PFSK-1 (cell line): ENCODE results near the gene UGT2A3.

Experiments used
- FOXP2 ChIP-seq: optimal IDR thresholded peaks from 2 replicates; pipeline ENCODE3; 2011; ENCODE audit warnings: borderline replicate concordance, control low read depth, inconsistent platforms; ENCODE audit not compliant: insufficient read depth; ENCODE audit errors: extremely low read length, extremely low read depth
- POLR2AphosphoS5 ChIP-seq: IDR thresholded peaks from 2 replicates; pipeline ENCODE4 v1.6.1; 2012; ENCODE audit warnings: low read depth, mild to moderate bottlenecking, control low read depth, low read length, moderate library complexity
- REST ChIP-seq, 2 experiments: IDR thresholded peaks; 2 replicates each; pipeline versions ENCODE4 v1.6.1 to v1.8.0; 2011 to 2012; ENCODE audit warnings: low read depth in 2 of 2, low read length in 2 of 2, control low read depth in 1 of 2, inconsistent platforms in 1 of 2, mild to moderate bottlenecking in 1 of 2, moderate library complexity in 1 of 2; ENCODE audit not compliant: insufficient read depth in 1 of 2
- SIN3A ChIP-seq: IDR thresholded peaks from 2 replicates; pipeline ENCODE4 v1.6.1; 2012; ENCODE audit warnings: mild to moderate bottlenecking, low read length, moderate library complexity, borderline replicate concordance; ENCODE audit not compliant: insufficient read depth
- TAF1 ChIP-seq: IDR thresholded peaks from 2 replicates; pipeline ENCODE4 v1.6.1; 2012; ENCODE audit warnings: low read length, control low read depth, borderline replicate concordance; ENCODE audit not compliant: insufficient read depth

The UGT2A3 gene

DNA sequence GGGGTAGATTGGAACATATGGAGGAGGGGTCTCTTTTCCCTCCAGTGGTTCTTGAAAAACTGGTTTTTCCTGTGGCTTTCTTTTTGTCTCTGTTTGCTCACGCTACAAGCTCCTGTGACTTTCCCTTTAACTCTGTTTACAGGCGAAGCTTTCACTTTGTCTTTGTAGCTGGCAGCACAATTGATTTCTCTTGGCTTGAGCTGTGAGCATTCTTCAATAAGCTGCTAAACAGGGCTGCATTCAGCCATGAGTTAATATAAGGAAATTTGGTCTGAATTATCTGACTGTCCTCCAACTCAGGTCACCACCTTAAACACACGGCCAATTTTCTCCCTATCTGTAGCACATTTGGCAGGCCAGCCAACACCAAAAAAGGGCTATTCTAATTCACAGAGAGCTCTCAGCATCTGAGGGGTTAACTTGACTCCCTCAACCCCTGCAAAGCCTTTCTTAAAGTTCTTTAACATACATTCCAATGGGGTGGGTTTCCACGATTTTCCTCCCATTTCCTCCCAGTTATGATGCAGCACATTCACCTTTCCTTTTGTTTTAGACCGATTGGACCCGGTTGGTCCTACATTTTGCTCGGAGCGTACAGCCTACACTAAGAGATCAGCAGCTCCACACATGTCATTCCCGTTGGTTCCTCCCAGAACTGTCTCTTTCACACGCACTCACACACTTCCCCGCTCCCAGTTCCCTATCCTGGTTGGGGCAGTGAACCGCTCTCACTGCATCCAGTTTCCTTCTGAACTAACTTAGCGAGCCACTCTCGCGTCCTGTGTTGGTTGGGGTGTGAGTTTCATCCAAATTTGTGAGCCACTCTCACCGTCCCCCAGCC lies 45.4 kb downstream of the UGT2A3 start:
- TF ChIP-seq REST (IDR thresholded peaks at IDR 0.05; ENCODE audit: insufficient read depth in 1 of 2, low read depth in 2 of 2, low read length in 2 of 2): no peak
- TF ChIP-seq SIN3A: no peak
- no peak for TF ChIP-seq TAF1

GRCh38 chr4:68905598-68905938 lies 46.0 kb downstream of the UGT2A3 start:
- TF ChIP-seq REST (IDR thresholded peaks at IDR 0.05; ENCODE audit: insufficient read depth in 1 of 2, low read depth in 2 of 2, low read length in 2 of 2) (no peak), SIN3A (no peak), TAF1 (no peak), POLR2AphosphoS5 (no peak), FOXP2 (no peak)

GRCh38 chr4:68904786-68905185 lies 46.8 kb downstream of the UGT2A3 start:
- no peak for TF ChIP-seq FOXP2
- no peak for TF ChIP-seq REST (IDR thresholded peaks at IDR 0.05; ENCODE audit: insufficient read depth in 1 of 2, low read depth in 2 of 2, low read length in 2 of 2)
- TF ChIP-seq POLR2AphosphoS5: no peak
- TF ChIP-seq TAF1: no peak
- no peak for TF ChIP-seq SIN3A

DNA sequence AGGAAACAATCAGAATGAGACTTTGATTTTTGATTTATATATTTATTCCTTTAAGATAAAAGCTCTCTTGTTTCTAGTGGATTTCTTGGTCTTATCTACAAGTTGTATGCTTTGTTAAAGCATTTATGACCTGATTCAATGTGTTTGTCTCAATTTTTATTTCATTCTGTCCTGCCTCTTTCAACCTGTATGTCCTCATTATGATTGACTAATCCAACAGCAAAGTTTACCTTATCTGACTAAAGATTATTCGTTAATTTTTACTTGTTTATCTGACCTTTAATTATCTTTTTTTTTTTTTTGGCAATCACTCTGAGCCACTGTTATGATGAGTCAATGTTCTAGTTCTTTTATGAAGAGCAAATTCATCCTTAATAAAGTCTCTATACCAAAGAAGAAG lies 54.9 kb downstream of the UGT2A3 start:
- TF ChIP-seq TAF1: no peak
- no peak for TF ChIP-seq POLR2AphosphoS5
- TF ChIP-seq REST (IDR thresholded peaks at IDR 0.05; ENCODE audit: insufficient read depth in 1 of 2, low read depth in 2 of 2, low read length in 2 of 2): no peak
- TF ChIP-seq FOXP2: no peak
- TF ChIP-seq SIN3A: no peak

GRCh38 chr4:68895561-68896198 lies 55.9 kb downstream of the UGT2A3 start:
- no peak for TF ChIP-seq SIN3A
- no peak for TF ChIP-seq FOXP2
- TF ChIP-seq REST (IDR thresholded peaks at IDR 0.05; ENCODE audit: insufficient read depth in 1 of 2, low read depth in 2 of 2, low read length in 2 of 2): no peak
- TF ChIP-seq POLR2AphosphoS5: no peak
- no peak for TF ChIP-seq TAF1
